GM03348 (cell line): Measurements from ENCODE around the gene KDM1A.

Source experiments
- DNase-seq: peaks from one replicate; pipeline ENCODE4 v3.0.0; 2012; ENCODE audit warnings: low spot score

KDM1A gene

DNA sequence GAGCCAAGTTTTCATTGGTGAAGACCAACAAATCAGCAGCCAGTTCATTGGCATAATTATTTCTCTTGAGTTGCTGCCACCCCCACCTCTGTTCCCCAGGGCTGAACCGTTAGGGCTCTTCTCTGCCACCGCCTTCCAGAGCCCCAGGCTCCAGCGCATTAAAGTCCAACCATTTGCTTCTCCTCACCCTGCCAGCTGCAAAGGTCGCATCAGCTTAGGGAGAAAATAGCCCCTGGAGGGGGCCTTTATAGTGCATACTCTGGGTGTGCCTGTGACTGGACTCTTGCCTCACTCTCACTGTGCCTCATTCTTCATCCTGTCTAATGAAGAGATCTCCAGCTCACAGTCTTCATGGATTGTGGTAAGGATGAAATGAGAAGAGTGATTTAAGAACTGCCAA, 50.4 kb downstream of the KDM1A start:
- DNase-seq, result no peak

DNA sequence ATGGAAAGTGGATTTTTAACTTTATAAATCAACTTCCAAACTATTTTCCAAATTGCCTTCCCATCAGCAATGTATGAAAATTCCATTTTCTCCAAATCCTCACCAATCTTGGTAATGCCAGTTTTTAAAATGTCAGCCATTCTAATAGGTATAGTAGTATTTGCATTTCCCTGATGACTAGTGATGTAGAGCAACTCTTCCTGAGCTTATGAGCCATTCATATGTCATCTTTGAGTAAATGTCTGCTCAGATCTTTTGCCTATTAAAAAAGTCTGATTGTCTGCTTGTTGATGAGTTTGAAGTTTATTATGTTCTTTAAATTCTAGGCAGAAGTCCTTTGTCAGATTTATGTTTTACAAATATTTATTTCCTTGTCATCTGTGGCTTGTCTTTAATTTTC, 54.7 kb downstream of the KDM1A start:
- DNase-seq, result no peak

DNA sequence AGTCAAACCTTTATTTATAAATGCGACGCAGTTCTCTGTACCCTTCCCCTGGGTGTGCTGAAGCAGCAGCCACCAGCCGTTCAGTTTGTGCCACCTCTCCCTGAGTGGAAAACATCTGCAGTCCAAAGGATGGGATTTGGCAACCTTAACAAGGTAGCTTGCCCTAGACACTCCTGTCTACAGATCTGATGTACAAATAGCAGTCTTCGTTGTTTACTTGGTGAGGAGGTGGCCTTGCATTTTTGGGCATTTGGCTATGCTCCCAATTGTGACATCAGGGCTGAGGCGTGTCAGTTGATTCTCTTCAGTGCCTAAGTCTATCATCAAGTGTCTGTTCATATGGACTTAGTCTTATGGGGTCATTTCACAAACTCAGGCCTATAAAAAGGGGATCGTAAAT, 59.8 kb downstream of the KDM1A start:
- no peak for DNase-seq

DNA sequence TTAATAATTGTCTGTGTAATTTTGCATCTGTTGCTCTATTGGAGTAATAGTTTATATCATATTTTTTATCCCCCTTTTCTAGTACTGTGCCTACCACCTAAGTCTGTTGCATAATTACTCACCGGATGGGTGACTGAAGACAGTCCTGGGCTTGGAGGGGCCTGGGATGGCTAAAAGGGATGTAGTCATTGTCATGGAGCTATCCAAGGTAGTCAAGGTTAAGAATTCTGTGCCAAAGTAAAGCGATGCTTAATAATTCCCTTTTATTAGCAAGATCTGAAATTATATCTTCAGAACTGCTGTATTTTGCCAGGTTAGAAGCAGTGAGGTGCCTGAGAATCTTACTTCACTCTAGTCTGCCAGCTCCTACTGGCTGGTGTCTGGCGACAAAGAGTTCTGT, 61.6 kb downstream of the KDM1A start:
- no peak for DNase-seq

DNA sequence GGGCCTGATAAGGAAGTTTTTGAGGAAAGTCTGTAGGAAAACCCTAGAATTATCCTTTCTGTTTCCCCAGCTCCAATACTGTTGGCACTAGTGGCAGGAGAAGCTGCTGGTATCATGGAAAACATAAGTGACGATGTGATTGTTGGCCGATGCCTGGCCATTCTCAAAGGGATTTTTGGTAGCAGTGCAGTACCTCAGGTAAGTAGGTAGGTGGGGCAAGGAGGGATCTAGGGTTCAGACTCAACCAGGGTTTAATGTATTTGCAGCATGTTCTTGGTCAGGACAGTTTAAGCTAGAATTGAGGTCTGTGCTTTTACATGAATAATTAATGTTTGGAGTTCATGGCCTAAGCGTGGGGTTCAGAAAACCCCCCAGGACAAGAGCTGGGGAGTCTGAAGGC, 62.1 kb downstream of the KDM1A start:
- no peak for DNase-seq

DNA sequence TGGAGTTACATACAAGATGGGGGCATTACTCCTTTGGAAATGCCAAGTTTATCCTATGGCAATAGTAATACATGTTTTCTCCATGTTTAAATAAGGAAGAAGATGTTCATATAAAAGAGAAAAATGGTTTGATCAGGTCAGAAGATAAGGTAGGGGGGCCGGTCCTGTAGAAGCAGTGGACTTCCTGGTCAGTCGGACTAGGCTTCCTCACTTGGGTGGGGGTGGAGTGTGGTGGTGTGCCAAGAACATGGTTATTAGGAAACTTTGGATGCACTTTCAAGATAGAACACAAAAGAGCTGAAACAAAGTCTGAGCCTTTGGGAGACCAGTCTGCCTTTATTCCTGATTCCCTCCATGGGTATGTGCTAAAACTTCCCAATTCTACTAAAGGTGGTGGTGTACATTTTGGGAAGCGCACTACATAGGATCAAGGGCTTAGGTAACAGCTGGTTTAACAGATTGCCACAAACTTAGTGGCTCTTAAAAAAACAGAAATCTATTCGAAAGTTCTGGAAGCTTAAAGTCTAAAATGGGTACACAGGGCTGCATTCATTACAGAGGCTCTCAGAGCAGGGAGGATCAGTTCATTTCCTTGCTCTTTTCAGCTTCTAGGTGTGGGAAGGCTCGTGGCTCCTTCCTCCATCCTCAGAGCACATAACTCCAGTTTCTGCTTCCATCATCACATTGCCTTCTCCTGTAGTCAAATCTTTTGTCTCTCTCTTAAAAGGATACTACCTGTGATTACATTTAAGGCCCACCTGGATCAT, 64.6 kb downstream of the KDM1A start:
- DNase-seq, result peak; percentile 44

DNA sequence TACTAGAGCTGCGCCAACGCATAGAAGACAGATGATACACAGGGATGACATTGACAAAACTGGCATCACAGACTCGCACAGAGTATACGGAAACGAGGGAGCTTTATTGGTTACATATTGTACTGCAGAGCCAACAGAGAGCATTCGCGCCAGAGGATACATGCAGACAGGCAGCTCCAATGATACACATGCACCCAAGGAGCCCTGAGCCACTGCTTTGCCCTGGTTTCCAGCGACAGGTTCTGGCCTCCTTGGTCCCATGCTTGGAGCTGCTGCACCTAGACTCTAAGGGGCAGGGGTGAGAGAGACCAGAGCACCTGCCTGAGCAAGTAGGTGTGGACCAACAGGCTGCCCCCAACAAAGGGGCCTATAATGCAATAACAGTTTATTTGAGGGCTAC, 65.6 kb downstream of the KDM1A start:
- no peak for DNase-seq

DNA sequence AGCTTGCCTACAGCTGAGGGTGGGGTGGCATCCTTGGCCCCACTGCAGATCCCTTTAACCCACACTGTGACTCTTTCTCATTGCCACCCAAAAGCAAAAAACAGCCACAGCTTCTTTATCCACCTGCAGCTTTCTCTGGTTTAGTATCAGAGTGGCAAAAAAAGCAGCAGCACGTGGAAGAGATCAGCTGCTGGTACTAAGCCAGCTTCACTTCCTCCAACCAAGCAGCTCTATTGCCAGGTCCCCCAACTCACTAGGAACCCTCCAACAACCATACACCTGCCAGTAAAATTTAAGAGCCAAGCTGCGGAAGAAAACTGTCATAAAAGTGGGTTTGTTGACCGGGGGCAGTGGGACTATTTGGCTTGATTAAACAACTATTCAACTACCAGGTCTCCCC, 66.4 kb downstream of the KDM1A start:
- DNase-seq, result no peak

DNA sequence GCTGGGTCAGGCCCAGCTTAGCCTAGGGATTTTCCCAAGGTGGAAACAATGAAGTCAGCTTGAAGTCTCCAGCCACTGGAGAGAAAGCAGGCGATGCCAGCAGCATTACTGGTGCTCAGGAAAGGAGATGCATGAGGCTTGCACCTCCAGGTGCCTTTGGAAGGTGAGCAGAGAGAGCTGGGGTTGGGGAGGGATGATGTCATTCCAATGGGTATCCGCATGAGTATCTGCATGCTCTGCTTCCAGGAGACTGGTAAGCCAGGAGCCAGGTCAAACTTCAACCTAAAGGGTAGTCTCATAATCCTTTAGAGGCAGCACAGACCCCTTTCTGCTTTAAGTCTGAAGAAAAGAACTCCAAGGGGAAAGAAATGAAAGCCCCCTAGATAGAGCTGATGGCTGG, 68.8 kb downstream of the KDM1A start:
- DNase-seq, result no peak

DNA sequence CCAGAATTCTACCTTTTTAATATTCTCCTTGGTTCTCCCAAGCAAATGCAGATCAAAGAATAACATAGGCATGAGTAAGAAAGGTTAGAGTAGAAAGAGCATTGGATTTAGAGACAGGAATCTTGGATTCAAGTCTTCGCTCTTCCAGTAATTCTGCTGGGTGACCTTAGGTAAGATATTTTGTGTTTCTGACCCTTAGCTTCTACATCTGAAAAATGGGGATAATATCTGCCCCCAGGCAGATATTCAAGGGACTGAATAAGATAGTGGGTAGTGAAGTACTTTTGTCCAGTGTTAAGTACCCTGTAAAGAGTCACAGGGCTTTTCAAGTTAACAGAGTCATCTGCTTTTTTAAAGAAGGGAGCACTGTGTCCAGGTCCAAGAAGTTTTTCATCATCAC, 70.8 kb downstream of the KDM1A start:
- no peak for DNase-seq

DNA sequence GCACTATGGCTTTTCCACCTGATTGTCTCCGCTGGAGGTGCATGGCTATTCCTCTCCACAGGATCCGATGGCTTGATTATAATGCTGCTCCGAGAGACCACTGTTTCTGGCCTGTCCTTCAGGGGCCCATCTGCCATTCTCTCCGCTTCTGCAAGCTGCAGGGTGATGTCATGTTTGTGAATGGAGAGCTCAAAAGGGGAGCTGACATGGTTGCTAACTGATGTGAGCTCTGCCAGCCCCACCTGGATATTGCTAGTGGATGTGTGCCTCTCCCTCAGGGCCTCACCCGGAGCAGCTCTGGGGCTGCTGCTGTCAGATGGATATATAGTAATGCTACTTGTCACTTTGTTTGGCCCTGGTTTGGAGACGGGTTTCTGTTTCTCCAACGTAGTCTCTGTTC, 72.3 kb downstream of the KDM1A start:
- DNase-seq, result no peak

DNA sequence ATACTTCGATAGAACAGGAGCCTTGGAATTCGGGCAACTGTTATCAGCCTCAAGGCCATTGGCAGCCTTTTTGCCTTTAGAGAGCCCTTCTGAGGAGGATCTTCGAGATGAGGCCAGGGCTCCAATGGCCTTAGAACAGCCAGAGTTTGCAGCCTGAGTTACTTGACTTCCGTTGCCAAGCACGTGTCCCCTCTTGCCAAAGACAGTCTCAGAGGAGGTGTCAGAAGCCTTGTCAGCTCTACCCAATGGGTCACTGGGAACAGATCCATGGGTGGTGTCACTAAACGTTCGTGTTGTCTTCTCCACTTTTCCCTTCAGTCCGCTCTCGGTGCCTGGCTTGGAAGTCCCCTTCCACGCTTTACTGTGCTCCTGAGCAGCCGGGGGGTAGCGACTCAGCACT, 73.2 kb downstream of the KDM1A start:
- no peak for DNase-seq

DNA sequence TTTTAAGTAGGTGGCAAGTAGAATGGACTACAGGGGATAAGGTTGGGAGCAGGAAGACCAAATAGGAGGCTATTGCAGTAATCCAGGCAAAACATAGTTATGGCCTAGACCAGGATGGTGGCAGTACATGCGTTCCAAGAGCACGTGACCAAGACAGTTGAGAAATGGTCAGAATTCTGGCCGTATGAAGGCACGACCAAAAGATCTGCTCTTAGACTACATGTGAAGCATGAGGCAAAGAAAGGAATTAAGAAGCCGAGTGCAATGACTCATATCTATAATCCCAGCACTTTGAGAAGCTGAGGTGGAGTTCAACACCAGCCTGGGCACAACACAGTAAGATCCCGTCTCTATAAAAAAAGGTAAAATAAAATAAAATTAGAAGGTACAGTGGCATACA, 78.0 kb downstream of the KDM1A start:
- DNase-seq, result no peak

DNA sequence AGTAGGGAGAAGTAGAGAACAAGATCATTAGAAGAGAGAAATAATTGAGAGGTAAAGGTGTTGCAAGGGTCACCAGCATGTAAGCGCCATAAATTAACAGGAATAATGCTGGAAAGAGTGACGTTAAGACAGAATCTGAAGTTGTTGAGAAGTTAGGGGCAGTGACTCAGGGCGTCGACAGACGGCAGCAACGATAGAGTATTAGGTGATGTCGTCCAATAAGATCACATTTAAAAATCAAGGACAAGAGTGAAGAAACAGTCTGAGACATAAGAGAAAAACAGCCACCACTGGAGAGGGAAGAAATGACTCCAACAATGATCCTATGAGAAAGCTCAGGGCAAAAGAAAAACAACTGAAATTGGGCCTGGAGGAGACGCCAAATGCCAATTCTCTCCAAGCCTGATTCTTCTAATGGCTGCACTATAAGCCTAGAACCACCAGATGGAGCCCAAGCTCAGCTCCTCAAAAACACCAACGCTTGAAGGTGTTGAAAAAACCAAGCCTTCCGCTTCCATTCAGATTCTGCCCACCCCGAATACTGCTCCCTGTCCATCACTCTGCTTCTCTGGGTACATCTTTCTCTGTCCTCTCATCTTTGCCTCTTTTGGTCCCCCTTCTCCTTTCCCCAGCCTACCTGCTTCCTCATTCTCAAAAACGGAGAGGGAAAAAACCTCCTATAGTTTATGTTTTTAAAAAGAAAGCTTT, 79.3 kb downstream of the KDM1A start:
- peak; percentile 64 for DNase-seq

DNA sequence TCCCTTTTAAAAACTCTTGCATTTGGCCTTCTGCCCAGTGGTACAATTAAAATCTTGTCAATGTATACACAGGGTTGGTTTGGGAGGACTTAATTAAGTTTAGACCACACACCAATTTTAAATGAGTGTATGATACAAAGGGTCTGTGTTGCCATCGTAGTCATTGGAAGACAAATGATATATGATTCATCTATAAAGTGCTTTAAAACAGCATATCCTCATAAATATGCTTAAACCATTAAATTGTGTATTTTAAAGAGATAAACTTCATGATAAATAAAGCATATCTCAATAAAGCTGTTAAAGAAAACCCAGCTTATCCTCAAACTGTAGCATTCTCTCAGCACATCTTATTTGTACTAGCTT, 79.9 kb downstream of the KDM1A start:
- DNase-seq, result no peak

DNA sequence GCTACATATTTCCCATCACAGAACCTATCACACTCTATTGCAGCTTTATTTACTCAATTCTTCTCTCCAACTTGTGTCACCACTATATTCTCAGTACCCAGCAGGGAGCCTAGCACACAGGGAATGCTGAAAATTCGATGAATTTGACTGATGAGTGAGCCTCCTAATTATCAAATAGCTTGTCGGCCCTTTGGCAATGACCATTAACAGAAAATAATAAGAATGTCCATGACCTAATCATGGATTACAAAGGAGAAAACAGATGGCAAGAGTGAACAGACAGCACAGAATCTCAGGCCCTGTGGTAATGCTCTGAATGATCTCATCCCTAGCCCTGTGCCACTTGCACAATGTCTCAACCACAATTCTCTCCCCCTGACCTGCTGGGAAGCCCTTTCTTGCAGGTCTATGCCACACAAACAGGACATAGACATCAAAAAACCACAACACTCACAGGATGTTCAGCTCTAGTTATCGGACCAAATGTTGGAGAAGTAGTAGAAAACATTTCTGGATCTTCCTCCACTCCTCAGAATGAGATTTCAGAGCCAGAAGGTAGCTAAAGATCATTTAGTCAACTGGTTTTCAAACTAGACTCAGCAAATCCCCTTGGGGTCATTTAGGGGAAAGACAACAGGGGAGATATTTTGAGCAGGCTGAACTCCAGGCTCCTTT, 80.9 kb downstream of the KDM1A start:
- peak; percentile 86 for DNase-seq

DNA sequence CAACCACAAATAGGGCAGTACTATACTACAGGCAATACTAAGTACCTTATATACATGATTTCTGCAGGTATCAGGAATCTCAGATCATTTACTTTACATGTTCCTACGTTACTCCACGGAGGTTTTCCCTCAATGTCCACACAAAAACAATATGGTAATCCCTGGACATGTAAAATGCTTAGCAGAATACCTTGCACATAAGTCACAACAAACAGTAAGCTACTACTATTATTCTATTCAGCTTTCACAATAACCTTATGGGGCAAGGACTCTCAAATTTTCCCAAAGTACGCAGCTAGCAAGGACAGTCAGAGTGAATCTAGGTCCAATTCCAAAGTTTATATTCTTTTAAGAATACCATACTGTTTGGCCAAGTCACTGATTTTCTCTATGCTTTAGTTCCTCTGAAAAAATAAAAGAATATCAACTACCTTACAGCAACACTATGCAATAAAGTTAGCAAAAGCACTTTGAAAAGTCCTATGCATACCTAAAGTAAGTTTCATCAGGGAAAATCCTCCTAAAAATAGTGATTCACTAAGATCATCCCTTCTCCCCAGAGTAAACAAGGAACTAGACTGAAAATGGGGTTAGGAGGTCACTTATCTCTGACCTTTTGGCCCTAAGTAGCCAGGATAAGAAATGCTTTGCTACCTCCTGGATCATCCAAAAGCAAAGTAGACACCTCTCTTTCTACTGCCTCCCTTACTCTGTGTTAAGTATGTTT, 82.0 kb downstream of the KDM1A start:
- DNase-seq, result peak; percentile 21

DNA sequence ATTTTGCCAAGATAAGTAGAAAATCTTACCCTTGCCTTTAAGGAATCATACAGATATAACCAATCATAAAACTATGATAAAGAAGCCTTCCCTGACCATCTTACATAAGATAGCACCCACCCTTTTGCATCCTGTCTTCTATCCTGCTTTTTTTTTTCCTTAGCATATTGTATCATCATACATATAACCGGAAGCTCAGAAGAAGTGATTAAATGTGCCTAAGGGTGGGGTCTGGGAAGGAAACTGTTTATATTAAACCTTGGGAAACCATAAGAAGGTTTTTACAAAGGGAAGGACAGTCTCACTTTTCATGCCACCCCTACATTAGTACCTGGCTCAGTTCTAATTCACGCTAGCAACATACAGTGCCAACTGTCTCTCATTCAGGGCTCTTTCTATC, 82.6 kb downstream of the KDM1A start:
- no peak for DNase-seq

DNA sequence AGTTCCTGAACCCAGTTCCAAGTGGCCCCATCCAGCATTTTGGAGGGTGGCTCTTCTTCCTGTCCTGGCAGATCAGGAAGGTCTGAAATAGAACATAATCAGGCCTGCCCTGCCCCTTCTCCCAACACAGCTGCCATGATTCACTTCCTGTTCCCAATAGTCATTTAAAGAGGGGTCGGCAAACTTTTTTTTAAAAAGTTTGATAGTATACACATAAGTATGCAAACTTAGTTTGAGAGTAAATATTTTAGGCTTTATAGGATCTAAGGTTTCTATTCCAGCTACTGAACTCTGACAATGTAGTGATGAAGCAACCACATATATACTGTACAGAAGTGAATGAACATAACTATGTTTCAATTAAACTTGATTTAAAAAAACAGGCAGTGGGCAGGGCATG, 83.0 kb downstream of the KDM1A start:
- no peak for DNase-seq

DNA sequence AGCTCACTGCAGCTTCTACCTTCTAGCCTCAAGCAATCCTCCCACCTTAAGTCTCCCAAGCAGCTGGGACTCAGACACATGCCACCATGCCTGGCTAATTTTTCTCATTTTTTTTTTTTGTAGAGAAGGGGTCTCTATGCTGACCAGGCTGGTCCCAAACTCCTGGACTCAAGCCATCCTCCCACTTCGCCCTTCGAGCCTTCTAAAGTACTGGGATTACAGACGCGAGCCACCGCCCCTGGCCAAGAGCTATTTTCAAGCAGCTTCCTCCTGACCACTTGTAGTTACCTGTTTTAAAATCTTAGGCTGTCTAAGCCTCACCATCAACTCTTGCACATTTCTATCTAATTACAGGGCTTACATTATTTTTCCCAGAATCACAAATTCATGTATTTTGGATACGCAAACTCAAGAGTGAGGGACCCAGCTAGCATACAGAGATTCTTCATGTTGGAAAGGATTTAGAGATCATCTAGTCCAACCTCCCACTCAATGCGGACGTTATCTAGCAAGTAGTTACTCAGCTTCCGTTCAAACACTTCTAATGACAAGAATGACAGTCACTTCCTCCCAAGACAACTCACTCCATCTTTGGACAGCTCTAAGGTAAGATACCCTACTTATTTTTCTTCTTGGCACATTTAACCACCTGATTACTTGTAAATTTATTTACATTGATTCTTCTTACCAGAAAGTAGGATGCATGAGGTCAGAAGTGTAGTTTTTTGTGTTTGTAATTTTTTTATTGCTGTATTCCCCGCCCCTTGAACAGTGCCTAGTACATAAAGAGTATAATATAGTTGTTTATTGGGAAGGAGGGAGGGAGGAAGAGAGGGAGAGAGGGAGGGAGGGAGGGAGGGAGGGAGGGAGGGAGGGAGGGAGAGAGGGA, 84.0 kb downstream of the KDM1A start:
- DNase-seq, result no peak

DNA sequence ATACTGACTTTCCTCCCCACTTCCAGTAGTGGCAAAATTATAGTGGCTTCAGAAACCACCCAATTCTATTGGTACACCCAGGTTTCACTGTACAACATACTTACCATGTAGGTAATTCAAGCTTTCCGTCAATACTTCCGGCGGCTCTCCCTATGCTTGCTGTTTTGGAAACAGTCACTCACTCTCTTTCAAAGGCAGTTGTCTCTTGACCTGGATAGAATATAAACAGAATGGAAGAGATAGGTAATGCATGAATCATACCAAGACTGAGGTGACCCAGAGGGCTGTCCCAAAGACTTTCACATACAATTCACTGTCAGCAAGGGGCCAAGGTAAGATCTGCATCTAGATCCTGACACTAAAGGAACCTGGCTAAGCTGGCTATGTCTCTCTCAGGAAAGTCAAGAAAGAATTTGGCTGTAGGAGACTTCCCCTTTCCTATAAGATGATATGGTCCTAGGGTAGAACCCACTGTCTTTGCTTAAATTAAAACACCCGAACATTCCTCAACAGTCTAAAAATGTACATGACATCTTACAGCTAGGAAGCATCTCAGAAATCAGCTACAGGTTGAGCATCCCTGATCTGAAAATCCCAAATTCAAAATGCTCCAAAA, 89.8 kb downstream of the KDM1A start:
- no peak for DNase-seq
